ENCODE results near the gene CCNE1. TPM values are rescaled to one million over a fixed set of nuclear protein-coding genes. Genes with fewer than 3 reads are reported as not detected.

CCNE1 gene
- total and polyA plus RNA-seq, 9 of the 15 experiments (the other 6 are each of a cell fraction or from before 2014, with no cell fraction given): 6.2 to 41.0 (median 31.6) TPM

DNA sequence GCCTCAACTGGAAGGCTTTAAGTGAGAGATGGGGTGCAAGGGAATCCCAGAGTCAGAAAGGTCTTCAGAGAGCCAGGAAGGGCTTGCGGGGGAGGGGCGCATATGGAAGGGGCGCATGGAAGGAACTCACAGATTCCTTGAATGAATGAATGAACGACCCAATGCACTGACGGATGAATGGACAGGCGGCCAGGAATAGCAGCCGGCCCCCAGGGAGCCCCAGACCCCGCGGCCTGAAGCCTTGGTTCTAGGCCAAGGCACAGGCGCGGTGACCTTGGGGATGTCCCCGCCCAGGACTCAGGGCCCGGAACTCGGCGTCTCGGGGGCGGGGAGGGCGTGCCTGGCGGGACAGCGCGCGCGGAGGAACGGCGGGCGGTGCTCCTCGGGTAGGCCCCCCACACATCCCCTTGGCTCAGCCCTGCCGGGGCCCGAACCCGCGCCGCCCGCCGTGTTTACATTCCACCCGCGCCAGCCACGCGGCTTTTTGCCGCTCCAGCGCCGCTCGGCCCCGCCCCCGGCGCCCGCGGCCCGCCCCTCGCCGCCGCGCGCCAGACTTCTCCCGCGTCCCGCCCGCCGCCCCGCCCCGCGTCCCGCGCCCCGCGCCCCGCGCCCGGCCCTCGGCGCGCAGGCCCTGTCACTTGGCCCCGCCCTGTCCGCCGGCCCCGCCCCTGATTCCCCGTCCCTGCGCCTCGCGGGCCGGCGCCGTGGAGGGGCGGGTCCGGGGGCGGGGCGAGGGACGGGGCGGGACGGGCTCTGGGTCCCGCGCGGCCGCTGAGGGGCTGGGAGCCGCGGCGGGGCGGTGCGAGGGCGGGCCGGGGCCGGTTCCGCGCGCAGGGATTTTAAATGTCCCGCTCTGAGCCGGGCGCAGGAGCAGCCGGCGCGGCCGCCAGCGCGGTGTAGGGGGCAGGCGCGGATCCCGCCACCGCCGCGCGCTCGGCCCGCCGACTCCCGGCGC, at the start of gene CCNE1 (continued):
- TF ChIP-seq, protein P1, sequence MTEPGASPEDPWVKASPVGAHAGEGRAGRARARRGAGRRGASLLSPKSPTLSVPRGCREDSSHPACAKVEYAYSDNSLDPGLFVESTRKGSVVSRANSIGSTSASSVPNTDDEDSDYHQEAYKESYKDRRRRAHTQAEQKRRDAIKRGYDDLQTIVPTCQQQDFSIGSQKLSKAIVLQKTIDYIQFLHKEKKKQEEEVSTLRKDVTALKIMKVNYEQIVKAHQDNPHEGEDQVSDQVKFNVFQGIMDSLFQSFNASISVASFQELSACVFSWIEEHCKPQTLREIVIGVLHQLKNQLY (CRISPR knock-in tag; conservative IDR thresholded peaks at IDR 0.05): no peak
- TF ChIP-seq RBM17 (IDR thresholded peaks at IDR 0.05; ENCODE audit: borderline replicate concordance, low read depth, low read length) (no peak), HOXB6 (CRISPR knock-in tag; IDR thresholded peaks at IDR 0.05; ENCODE audit: borderline replicate concordance) (no peak), TAF9B (IDR thresholded peaks at IDR 0.05; ENCODE audit: partially characterized antibody) (no peak), ZNF263 (CRISPR knock-in tag; IDR thresholded peaks at IDR 0.05; ENCODE audit: borderline replicate concordance) (no peak), NFRKB (IDR thresholded peaks at IDR 0.05; ENCODE audit: low read depth) (peak; percentile 95), NFIC (IDR thresholded peaks at IDR 0.05) (peak; percentile 80), STAT5B (CRISPR knock-in tag; IDR thresholded peaks at IDR 0.05) (no peak), HCFC1 (IDR thresholded peaks at IDR 0.05; ENCODE audit: low read depth, low read length) (no peak; the same call in 1 of the 2 replicates), NEUROD1 (IDR thresholded peaks at IDR 0.05; ENCODE audit: borderline replicate concordance, low read depth, low read length, partially characterized antibody) (peak; percentile 27), ZNF124 (CRISPR knock-in tag; IDR thresholded peaks at IDR 0.05) (no peak), KLF1 (tag; IDR thresholded peaks at IDR 0.05) (peak; percentile 77; the same call in 1 of the 2 replicates)
- TF ChIP-seq, protein P2, sequence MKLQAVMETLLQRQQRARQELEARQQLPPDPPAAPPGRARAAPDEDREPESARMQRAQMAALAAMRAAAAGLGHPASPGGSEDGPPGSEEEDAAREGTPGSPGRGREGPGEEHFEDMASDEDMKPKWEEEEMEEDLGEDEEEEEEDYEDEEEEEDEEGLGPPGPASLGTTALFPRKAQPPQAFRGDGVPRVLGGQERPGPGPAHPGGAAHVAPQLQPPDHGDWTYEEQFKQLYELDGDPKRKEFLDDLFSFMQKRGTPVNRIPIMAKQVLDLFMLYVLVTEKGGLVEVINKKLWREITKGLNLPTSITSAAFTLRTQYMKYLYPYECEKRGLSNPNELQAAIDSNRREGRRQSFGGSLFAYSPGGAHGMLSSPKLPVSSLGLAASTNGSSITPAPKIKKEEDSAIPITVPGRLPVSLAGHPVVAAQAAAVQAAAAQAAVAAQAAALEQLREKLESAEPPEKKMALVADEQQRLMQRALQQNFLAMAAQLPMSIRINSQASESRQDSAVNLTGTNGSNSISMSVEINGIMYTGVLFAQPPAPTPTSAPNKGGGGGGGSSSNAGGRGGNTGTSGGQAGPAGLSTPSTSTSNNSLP (IDR thresholded peaks at IDR 0.05; ENCODE audit: borderline replicate concordance, low read depth, low read length): no peak
- TF ChIP-seq, protein P3, sequence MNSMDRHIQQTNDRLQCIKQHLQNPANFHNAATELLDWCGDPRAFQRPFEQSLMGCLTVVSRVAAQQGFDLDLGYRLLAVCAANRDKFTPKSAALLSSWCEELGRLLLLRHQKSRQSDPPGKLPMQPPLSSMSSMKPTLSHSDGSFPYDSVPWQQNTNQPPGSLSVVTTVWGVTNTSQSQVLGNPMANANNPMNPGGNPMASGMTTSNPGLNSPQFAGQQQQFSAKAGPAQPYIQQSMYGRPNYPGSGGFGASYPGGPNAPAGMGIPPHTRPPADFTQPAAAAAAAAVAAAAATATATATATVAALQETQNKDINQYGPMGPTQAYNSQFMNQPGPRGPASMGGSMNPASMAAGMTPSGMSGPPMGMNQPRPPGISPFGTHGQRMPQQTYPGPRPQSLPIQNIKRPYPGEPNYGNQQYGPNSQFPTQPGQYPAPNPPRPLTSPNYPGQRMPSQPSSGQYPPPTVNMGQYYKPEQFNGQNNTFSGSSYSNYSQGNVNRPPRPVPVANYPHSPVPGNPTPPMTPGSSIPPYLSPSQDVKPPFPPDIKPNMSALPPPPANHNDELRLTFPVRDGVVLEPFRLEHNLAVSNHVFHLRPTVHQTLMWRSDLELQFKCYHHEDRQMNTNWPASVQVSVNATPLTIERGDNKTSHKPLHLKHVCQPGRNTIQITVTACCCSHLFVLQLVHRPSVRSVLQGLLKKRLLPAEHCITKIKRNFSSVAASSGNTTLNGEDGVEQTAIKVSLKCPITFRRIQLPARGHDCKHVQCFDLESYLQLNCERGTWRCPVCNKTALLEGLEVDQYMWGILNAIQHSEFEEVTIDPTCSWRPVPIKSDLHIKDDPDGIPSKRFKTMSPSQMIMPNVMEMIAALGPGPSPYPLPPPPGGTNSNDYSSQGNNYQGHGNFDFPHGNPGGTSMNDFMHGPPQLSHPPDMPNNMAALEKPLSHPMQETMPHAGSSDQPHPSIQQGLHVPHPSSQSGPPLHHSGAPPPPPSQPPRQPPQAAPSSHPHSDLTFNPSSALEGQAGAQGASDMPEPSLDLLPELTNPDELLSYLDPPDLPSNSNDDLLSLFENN (IDR thresholded peaks at IDR 0.05; ENCODE audit: low read depth in 2 of 2, low read length in 2 of 2): peak in 1 of 2 experiments; percentile 38; a peak in 1 of 4 replicates
